Activated B cell treated with CpG ODN at 0.5 μM for 24 hours (primary cell): ENCODE measurements around the gene ANAPC13. TPM values are rescaled to one million over a fixed set of nuclear protein-coding genes. Genes with fewer than 3 reads are reported as not detected.

Source experiments
- ATAC-seq: fragments of 200-7000 bp; cut with Tn5 transposase; one replicate; pipeline ENCODE4 v1.10.0; 2021; ENCODE audit warnings: low read depth, mild to moderate bottlenecking, moderate library complexity
- CTCF ChIA-PET: fragments of 350-600 bp; sonication (Branson Sonifier 250); formaldehyde crosslinking; loops from one replicate; lab custom pipeline; 2021; ENCODE audit warnings: antibody characterized with exemption; lab: Charles Lee
- POLR2A ChIA-PET: fragments of 350-600 bp; sonication (Branson Sonifier 250); formaldehyde crosslinking; loops from one replicate; lab custom pipeline; 2021; ENCODE audit warnings: antibody characterized with exemption; lab: Charles Lee
- DNase-seq: peaks from one replicate; pipeline ENCODE4 v3.0.0; 2022
- H3K27ac Mint-ChIP-seq: one replicate; pipeline ENCODE4 v1.8.0; 2020; ENCODE audit warnings: mixed read lengths
- H3K27me3 Mint-ChIP-seq: one replicate; pipeline ENCODE4 v1.8.0; 2021; ENCODE audit warnings: mixed read lengths
- H3K36me3 Mint-ChIP-seq: one replicate; pipeline ENCODE4 v1.8.0; 2021; ENCODE audit warnings: low read depth, mixed read lengths
- H3K4me1 Mint-ChIP-seq: one replicate; pipeline ENCODE4 v1.8.0; 2021; ENCODE audit warnings: mixed read lengths
- H3K4me3 Mint-ChIP-seq: one replicate; pipeline ENCODE4 v1.8.0; 2020; ENCODE audit warnings: mild to moderate bottlenecking, mixed read lengths
- H3K9me3 Mint-ChIP-seq: one replicate; pipeline ENCODE4 v1.8.0; 2020; ENCODE audit warnings: mixed read lengths
- intact Hi-C: fragments of 100-400 bp; cut with micrococcal nuclease; formaldehyde crosslinking; loops from one replicate; pipeline ENCODE4 v1.15.1; 2024
- total RNA-seq: library from RNA; stranded (reverse); gene quantifications from 2 replicates; pipeline ENCODE4 v1.2.3, GENCODE V29; 2022
- TF ChIP-seq, protein P1 (sequence below): fragments of 200-600 bp; IDR thresholded peaks from one replicate; pipeline ENCODE4 v1.8.0; 2022; ENCODE audit warnings: antibody characterized with exemption, mild to moderate bottlenecking

The ANAPC13 gene
- total RNA-seq, 1 donor from 2014 or later, result 31.3 TPM

GRCh38 chr3:134445095-134445494, 40.7 kb downstream of the ANAPC13 start:
- no peak for DNase-seq
- ChIA-PET CTCF (interaction anchor here (1.0 kb wide), 1 partner anchor 247 kb away, joined by 3 read pairs; no protein-coding TSS in a partner anchor), POLR2A (no interaction called here)
- intact Hi-C loops, result no loop called here
- ATAC-seq, result no peak
- Mint-ChIP-seq H3K9me3 (peaks cover 13% of the 10 kb centered on the region), H3K4me1 (no peaks in the 10 kb centered on the region), H3K36me3 (no peaks in the 10 kb centered on the region), H3K27me3 (peaks cover 31% of the 10 kb centered on the region), H3K4me3 (no peak overlapping the region), H3K27ac (no peak overlapping the region)
- TF ChIP-seq, protein P1, sequence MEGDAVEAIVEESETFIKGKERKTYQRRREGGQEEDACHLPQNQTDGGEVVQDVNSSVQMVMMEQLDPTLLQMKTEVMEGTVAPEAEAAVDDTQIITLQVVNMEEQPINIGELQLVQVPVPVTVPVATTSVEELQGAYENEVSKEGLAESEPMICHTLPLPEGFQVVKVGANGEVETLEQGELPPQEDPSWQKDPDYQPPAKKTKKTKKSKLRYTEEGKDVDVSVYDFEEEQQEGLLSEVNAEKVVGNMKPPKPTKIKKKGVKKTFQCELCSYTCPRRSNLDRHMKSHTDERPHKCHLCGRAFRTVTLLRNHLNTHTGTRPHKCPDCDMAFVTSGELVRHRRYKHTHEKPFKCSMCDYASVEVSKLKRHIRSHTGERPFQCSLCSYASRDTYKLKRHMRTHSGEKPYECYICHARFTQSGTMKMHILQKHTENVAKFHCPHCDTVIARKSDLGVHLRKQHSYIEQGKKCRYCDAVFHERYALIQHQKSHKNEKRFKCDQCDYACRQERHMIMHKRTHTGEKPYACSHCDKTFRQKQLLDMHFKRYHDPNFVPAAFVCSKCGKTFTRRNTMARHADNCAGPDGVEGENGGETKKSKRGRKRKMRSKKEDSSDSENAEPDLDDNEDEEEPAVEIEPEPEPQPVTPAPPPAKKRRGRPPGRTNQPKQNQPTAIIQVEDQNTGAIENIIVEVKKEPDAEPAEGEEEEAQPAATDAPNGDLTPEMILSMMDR, result no peak

DNA sequence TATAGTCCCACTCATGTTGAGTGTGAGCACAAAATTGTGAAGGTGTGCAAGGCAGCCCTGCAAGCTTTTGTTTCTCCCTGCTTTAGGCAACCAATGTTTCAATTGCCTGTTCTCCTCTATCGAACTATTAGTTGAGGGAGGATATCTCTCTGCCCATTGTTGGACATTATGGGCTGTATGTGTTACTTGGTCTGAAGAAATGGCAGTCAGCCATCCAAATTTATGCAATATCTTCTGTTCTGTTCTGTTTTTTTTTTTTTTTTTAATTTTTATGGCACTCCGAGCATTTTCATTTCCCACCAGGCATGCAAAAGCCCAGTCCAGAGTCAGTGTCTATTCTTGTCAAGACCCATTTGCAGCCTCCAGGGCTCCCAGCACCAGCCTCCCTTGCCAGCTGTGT, 44.0 kb downstream of the ANAPC13 start:
- Mint-ChIP-seq H3K36me3 (no peaks in the 10 kb centered on the region), H3K27ac (no peak overlapping the region), H3K27me3 (peaks cover 21% of the 10 kb centered on the region), H3K9me3 (peaks cover 13% of the 10 kb centered on the region), H3K4me3 (no peak overlapping the region), H3K4me1 (no peaks in the 10 kb centered on the region)
- DNase-seq (no peak), ATAC-seq (no peak)
- CTCF ChIA-PET, result no interaction called here
- intact Hi-C loops, result no loop called here
- TF ChIP-seq, protein P1, result no peak
- POLR2A ChIA-PET, result no interaction called here

DNA sequence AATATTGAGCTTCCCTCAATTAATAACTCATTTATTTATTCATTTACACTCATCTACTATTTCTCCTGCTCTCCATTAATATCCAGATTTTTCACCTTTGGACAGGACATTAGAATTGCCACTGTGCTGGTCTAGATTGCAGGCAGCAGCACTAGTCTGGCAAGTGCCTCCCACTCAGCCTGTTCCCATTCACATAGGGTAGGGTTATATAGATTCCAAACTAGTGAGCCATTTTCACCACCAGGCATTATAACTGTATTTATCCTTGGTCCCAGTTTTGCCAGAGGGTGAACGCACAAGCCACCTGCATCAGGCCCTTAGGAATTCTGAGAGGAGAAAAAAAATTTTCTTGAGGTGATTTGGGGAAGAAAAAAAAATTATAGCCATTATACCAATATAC, 44.5 kb downstream of the ANAPC13 start:
- TF ChIP-seq, protein P1, result no peak
- H3K27me3 Mint-ChIP-seq, result peaks cover 18% of the 10 kb centered on the region
- ATAC-seq (no peak), DNase-seq (no peak)
- ChIA-PET CTCF (no interaction called here), POLR2A (no interaction called here)
- H3K36me3 Mint-ChIP-seq, result no peaks in the 10 kb centered on the region
- no peak overlapping the region for H3K27ac Mint-ChIP-seq
- intact Hi-C loops, result no loop called here
- H3K4me3 Mint-ChIP-seq, result no peak overlapping the region
- H3K4me1 Mint-ChIP-seq, result no peaks in the 10 kb centered on the region
- peaks cover 13% of the 10 kb centered on the region for H3K9me3 Mint-ChIP-seq

- no peak overlapping the region for H3K4me3 Mint-ChIP-seq
- H3K4me1 Mint-ChIP-seq, result no peaks in the 10 kb centered on the region
- DNase-seq (no peak), ATAC-seq (no peak)
- H3K27me3 Mint-ChIP-seq, result peaks cover 15% of the 10 kb centered on the region
- POLR2A ChIA-PET, result no interaction called here
- CTCF ChIA-PET, result no interaction called here
- intact Hi-C loops, result no loop called here
- H3K9me3 Mint-ChIP-seq, result peaks cover 5% of the 10 kb centered on the region
- H3K36me3 Mint-ChIP-seq, result no peaks in the 10 kb centered on the region
- no peak overlapping the region for H3K27ac Mint-ChIP-seq
- TF ChIP-seq, protein P1, result no peak
Measured at GRCh38 chr3:134437211-134437752, 48.5 kb downstream of the ANAPC13 start.

DNA sequence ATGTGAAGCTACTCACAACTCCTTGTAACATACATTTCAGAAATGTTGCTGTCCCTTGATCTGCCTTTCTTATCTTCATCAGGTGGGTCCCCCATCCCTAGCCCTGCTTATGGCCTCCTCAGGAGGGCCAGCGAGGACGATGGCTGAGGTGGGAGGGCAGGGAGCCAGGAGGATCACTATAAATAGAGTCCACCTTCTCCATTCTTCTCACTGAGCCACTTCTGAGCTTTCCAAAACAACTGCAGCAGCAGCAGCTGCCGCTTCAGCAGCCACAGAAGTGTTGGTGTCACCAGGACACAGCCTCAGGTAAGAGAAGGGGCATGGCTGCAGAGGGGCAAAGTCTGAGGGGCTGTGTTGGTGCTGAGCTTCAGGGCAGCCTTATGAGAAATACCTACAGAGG, 53.5 kb downstream of the ANAPC13 start:
- ChIA-PET CTCF (no interaction called here), POLR2A (no interaction called here)
- no peaks in the 10 kb centered on the region for H3K36me3 Mint-ChIP-seq
- intact Hi-C loops, result no loop called here
- H3K27me3 Mint-ChIP-seq, result peaks cover 8% of the 10 kb centered on the region
- TF ChIP-seq, protein P1, result no peak
- peaks cover 5% of the 10 kb centered on the region for H3K9me3 Mint-ChIP-seq
- H3K27ac Mint-ChIP-seq, result no peak overlapping the region
- no peak overlapping the region for H3K4me3 Mint-ChIP-seq
- ATAC-seq (no peak), DNase-seq (no peak)
- no peaks in the 10 kb centered on the region for H3K4me1 Mint-ChIP-seq
